Gastrocnemius medialis (tissue), 4 donors: Measurements from ENCODE around the gene NME4.

Experiments
- CTCF ChIP-seq, 5 experiments: fragments of 450-650 bp in 3 of 5; fragments of 200-600 bp in 2 of 5; sonication (generic) in 2 of 5; IDR thresholded peaks in 4 of 5; conservative IDR thresholded peaks in 1 of 5; 1 replicate in 4 of 5; 2 replicates in 1 of 5; pipeline ENCODE4 v1.5.1; 2016 to 2019; ENCODE audit warnings: antibody characterized with exemption in 5 of 5, mild to moderate bottlenecking in 3 of 5, moderate library complexity in 3 of 5
- POLR2A ChIP-seq, 2 donors: fragments of 450-650 bp; IDR thresholded peaks; one replicate each; pipeline ENCODE4 v1.6.1; 2017; ENCODE audit warnings: antibody characterized with exemption in 2 of 2, mild to moderate bottlenecking in 2 of 2, moderate library complexity in 2 of 2

DNA sequence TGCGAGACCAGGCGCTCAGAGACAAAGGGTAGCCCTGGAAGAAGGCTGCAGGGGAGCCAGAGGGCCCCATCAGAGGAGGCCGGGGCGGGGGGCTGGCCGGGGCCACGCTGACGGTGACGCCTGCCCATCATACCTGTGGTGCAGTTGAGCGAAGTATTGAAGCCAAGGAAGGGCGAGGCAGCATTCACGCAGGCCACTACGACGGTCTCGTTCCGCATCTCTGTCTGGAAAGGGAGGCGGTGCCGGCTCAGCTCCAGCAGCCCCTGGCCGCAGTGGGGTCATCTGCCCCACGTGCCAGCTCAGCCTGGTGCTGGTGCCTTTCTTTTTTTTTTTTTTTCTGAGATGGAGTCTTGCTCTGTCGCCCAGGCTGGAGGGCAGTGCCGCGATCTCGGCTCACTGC, 21.8 kb upstream of the NME4 start:
- no peak for TF ChIP-seq CTCF (IDR thresholded peaks at IDR 0.05 in 4 of 5, conservative IDR thresholded peaks at IDR 0.05 in 1 of 5)
- TF ChIP-seq POLR2A (IDR thresholded peaks at IDR 0.05): no peak
